ENCODE data around the gene IGF1R. TPM values are rescaled to one million over a fixed set of nuclear protein-coding genes. Genes with fewer than 3 reads are reported as not detected.

Gene IGF1R
- total and polyA plus RNA-seq, 2 of the 8 experiments (the other 6 are each of a cell fraction or from before 2014, with no cell fraction given): 32.9 to 109 TPM

GRCh38 chr15:98902931-98903330 lies 254.6 kb downstream of the IGF1R start (continued):
- TF ChIP-seq GTF2F1 (IDR thresholded peaks at IDR 0.05; ENCODE audit: borderline replicate concordance, low read depth, low read length): no peak
- TF ChIP-seq CHD1 (IDR thresholded peaks at IDR 0.05; ENCODE audit: low read depth, low read length): no peak
